GM21423 (cell line): ENCODE results near the gene ENO1.
"Not testable (repeated sequence)": the region's sequence is repeated elsewhere in the genome, so short reads cannot be mapped to it uniquely, and the experiment has no call there.

Source experiments
- ATAC-seq: cut with Tn5 transposase; IDR thresholded peaks from one replicate; pipeline ENCODE4 v1.9.1; 2021; ENCODE audit warnings: mild to moderate bottlenecking, moderate library complexity; ENCODE audit not compliant: unreplicated experiment

Gene ENO1

GRCh38 chr1:8878448-8878697, at the start of gene ENO1:
Gene ENO1 (minus strand): TSS chr1:8878686. CDS start chr1:8874908, 3,778 bp downstream.
- no peak for ATAC-seq

GRCh38 chr1:8926707-8927694, 48.5 kb upstream of the ENO1 start:
- ATAC-seq = no peak

- ATAC-seq = no peak
Measured at GRCh38 chr1:8925960-8926359, 47.5 kb upstream of the ENO1 start.

GRCh38 chr1:8925406-8925805, 46.9 kb upstream of the ENO1 start:
- ATAC-seq = no peak

GRCh38 chr1:8922962-8923361, 44.5 kb upstream of the ENO1 start:
- no peak for ATAC-seq

- not testable (repeated sequence) for ATAC-seq
Measured at GRCh38 chr1:8917536-8917935, 39.0 kb upstream of the ENO1 start.

- no peak for ATAC-seq
Measured at GRCh38 chr1:8915446-8915845, 37.0 kb upstream of the ENO1 start.

GRCh38 chr1:8914466-8914865, 36.0 kb upstream of the ENO1 start:
- ATAC-seq = no peak

GRCh38 chr1:8913457-8913856, 35.0 kb upstream of the ENO1 start:
- ATAC-seq = no peak

- ATAC-seq = no peak
Measured at GRCh38 chr1:8911416-8912309, 33.2 kb upstream of the ENO1 start.

- no peak for ATAC-seq
Measured at GRCh38 chr1:8910914-8911313, 32.4 kb upstream of the ENO1 start.

- no peak for ATAC-seq
Measured at GRCh38 chr1:8910331-8910730, 31.8 kb upstream of the ENO1 start.

GRCh38 chr1:8908388-8909151, 30.1 kb upstream of the ENO1 start:
- ATAC-seq = no peak

GRCh38 chr1:8905582-8906191, 27.2 kb upstream of the ENO1 start:
- ATAC-seq = no peak

GRCh38 chr1:8903908-8904650, 25.6 kb upstream of the ENO1 start:
- no peak for ATAC-seq

- no peak for ATAC-seq
Measured at GRCh38 chr1:8903410-8903809, 24.9 kb upstream of the ENO1 start.

- ATAC-seq = no peak
Measured at GRCh38 chr1:8902765-8903164, 24.3 kb upstream of the ENO1 start.

- ATAC-seq = not testable (repeated sequence)
Measured at GRCh38 chr1:8900684-8901083, 22.2 kb upstream of the ENO1 start.

GRCh38 chr1:8899046-8899445, 20.6 kb upstream of the ENO1 start:
- ATAC-seq = no peak

GRCh38 chr1:8898418-8898817, 19.9 kb upstream of the ENO1 start:
- not testable (repeated sequence) for ATAC-seq
